CD1c-positive myeloid dendritic cell (primary cell): ENCODE results near the gene KRTAP12-3.
"Not testable (repeated sequence)": the region's sequence is repeated elsewhere in the genome, so short reads cannot be mapped to it uniquely, and the experiment has no call there.

Source experiments
- DNase-seq: peaks from one replicate; pipeline ENCODE4 v3.0.0-alpha.2; 2016; ENCODE audit errors: extremely low spot score

KRTAP12-3 gene, protein sequence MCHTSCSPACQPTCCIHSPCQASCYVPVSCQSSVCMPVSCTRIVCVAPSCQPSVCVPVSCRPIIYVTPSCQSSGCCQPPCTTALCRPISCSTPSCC

GRCh38 chr21:44657635-44658540, at the start of gene KRTAP12-3:
TSS of gene KRTAP12-3 (plus strand) at chr21:44657932. CDS start at chr21:44657980, 48 bp downstream.
- DNase-seq = peak; percentile 30

- no peak for DNase-seq
These were observed 48.5 kb upstream of the KRTAP12-3 start for GRCh38 chr21:44609193-44609592.

- not testable (repeated sequence) for DNase-seq
These were observed 47.4 kb upstream of the KRTAP12-3 start for GRCh38 chr21:44610157-44610843.

- no peak for DNase-seq
These were observed 46.2 kb upstream of the KRTAP12-3 start for GRCh38 chr21:44611551-44611950.

GRCh38 chr21:44612029-44612486, 45.7 kb upstream of the KRTAP12-3 start, which contains the start of gene KRTAP10-8:
TSS of gene KRTAP10-8 (plus strand) at chr21:44612079. CDS start at chr21:44612101, 22 bp downstream.
- DNase-seq = no peak

- DNase-seq = no peak
These were observed 45.0 kb upstream of the KRTAP12-3 start for GRCh38 chr21:44612669-44613229.

GRCh38 chr21:44613386-44614155, 44.2 kb upstream of the KRTAP12-3 start:
- DNase-seq = no peak

GRCh38 chr21:44614161-44614631, 43.5 kb upstream of the KRTAP12-3 start:
- DNase-seq = no peak

DNA sequence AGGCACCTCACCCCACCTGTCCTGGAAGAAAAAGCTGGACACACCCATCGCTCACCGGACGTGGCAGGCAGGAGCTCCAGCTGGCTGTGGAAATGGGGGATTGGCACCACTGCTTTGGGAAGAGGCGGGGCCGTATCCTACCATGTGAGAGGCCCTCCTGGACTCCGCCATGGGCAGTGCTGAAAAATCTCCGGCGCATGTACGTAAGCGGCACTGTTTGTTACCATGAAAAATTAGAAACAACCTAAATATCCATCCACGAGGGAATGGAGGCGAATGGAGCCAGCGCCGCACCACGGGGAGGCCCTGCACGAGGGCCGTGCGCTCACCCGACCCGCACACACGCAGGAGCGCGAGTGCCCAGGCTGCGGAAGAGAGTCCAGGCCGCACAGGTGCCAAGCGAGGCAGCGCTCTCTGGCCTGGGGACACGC, 42.8 kb upstream of the KRTAP12-3 start:
- no peak for DNase-seq

GRCh38 chr21:44615466-44615865, 42.3 kb upstream of the KRTAP12-3 start:
- DNase-seq = no peak

- no peak for DNase-seq
These were observed 41.7 kb upstream of the KRTAP12-3 start for GRCh38 chr21:44615911-44616590.

GRCh38 chr21:44616591-44616926, 41.2 kb upstream of the KRTAP12-3 start:
- no peak for DNase-seq

- DNase-seq = no peak
These were observed 40.6 kb upstream of the KRTAP12-3 start for GRCh38 chr21:44617071-44617501.

DNA sequence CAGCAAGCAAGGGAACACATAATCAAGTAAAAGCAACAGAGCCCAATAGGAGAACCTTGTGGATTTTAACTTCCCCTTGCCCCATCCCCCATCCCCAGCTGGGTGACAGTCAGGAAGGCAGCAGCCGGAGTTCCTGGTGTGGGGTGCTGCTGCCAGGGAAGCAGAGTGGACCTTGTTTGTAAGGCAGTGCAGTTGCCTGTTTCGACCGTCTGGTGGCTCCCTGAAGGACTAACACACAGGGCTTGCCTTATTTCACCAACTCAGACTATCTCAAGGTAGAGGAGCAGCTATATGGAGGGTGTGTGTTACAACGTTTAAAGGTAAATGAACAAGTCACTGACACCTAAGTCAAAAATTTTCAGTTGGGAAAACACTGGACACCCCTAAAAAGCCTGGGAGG, 39.2 kb upstream of the KRTAP12-3 start:
- DNase-seq = peak; percentile 20

DNA sequence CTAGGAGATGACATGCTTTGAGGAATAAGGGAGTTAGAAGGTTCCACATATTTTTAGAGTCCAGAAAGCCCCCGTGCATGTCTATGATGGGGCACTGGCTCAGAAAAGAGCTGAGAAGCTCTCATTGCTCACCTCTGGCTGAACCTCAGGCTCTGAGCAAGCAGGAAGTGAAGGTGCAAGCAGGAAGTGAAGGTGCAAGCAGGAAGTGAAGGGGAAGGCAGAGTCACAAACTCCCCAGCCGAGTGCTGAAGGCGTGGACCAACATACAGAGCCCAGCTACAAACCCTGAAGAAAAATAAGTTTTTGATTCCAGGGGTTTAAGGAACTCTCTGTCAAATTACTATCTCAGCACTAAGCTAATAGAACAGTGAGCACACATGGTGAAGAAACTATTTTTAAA, 38.8 kb upstream of the KRTAP12-3 start:
- DNase-seq = peak; percentile 24

DNA sequence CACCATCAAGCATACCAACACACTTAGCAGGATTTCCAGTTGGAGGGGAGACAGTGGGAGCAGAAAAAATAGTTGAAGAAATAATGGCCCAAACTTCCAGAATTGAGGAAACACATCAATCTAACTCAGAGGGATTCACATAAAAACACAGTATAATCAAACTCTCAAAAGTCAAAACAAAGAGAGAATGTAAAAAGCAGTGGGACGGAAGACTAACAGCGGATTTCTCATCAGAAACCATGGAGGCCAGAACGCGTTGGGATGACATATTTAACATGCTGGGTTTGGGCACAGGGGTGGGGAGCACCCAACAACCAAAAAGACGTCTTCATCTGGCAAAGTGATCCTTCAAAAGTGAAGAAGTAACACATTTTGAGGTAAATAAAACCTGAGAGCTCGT, 37.8 kb upstream of the KRTAP12-3 start:
- DNase-seq = no peak

DNA sequence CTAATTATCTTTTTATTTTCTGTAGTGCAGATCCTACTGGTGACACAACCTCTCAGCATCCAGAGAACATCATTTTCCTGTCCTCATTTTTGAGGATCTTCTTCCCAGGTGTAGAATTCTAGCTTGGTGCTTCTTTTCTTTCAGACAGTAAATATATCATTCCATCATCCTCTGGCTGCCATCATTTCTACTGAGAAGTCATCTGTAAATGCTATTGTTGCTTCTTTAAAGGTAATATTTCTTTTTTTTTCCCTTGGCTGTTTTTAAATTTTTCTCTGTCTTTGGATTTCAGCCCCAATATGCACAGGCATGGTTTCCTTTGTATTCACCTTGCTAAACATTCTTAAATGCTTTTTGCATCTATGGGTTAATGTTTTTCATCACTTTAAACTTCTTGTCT, 34.2 kb upstream of the KRTAP12-3 start:
- DNase-seq = no peak

- no peak for DNase-seq
These were observed 32.0 kb upstream of the KRTAP12-3 start for GRCh38 chr21:44625756-44626155.

- DNase-seq = no peak
These were observed 31.5 kb upstream of the KRTAP12-3 start for GRCh38 chr21:44626262-44626661.

DNA sequence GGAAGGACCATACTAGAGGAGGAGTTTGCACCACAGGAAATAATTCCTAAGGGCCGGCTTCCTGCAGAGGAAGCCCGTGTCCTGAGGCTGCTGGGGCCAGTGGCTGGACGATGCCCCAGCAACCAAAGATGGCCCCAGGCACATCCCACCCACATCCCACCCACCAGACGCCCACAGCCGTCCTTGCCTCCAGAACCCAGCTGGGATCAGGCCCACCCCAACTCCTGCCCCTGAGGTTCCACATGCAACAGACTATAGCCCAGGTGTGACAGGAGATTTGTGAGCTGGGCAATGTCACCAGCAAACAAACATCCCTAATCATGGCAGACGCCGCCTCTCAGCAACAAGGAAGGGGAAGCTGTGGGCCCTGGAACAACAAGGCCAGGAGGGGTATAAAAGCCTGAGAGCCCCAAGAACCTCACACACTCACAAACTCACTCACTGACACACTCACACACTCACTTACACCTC, 31.0 kb upstream of the KRTAP12-3 start, which contains the start of gene KRTAP10-9:
KRTAP10-9 (plus strand) TSS at position 421 of the 471 bp plus-strand sequence. CDS start 79 bp downstream, outside the sequence.
- DNase-seq = no peak
